NCI-H345 treated with DMSO at 0.1 percent for 48 hours (cell line): ENCODE results near the gene PALMD.

Source experiments
- DNase-seq: peaks from one replicate; lab custom pipeline; 2025; ENCODE audit not compliant: unreplicated experiment; lab: John Stamatoyannopoulos, UW

The PALMD gene

GRCh38 chr1:99738858-99739465 lies 93.0 kb downstream of the PALMD start:
- DNase-seq: no peak

GRCh38 chr1:99740141-99740540 lies 94.2 kb downstream of the PALMD start:
- no peak for DNase-seq
